ENCODE data around the gene IGSF21.

The IGSF21 gene

GRCh38 chr1:18058981-18059605, 48.5 kb upstream of the IGSF21 start:
- no peak for ATAC-seq
- no peak for TF ChIP-seq GLIS3 (CRISPR knock-in tag; IDR thresholded peaks at IDR 0.05)
- no peak for TF ChIP-seq OSR1 (CRISPR knock-in tag; IDR thresholded peaks at IDR 0.05)
- no peak for TF ChIP-seq ISL1 (CRISPR knock-in tag; IDR thresholded peaks at IDR 0.05)
- TF ChIP-seq ZFP30 (CRISPR knock-in tag; IDR thresholded peaks at IDR 0.05) = no peak
- no peak for TF ChIP-seq CSRNP3 (CRISPR knock-in tag; IDR thresholded peaks at IDR 0.05)
- no peak for TF ChIP-seq TOX (CRISPR knock-in tag; IDR thresholded peaks at IDR 0.05; ENCODE audit: borderline replicate concordance)
- no peak for TF ChIP-seq RARB (CRISPR knock-in tag; IDR thresholded peaks at IDR 0.05)
- TF ChIP-seq ESRRG (CRISPR knock-in tag; IDR thresholded peaks at IDR 0.05) = no peak
- no peak for TF ChIP-seq ZFP3 (CRISPR knock-in tag; IDR thresholded peaks at IDR 0.05)
- no peak for TF ChIP-seq CREB5 (CRISPR knock-in tag; IDR thresholded peaks at IDR 0.05; ENCODE audit: low read depth)
- no peak for TF ChIP-seq ZC3H10 (CRISPR knock-in tag; IDR thresholded peaks at IDR 0.05)
- TF ChIP-seq PPARA (CRISPR knock-in tag; IDR thresholded peaks at IDR 0.05; ENCODE audit: borderline replicate concordance) = no peak
- TF ChIP-seq ARNTL (CRISPR knock-in tag; IDR thresholded peaks at IDR 0.05; ENCODE audit: borderline replicate concordance, low read depth) = no peak
- TF ChIP-seq CSDC2 (CRISPR knock-in tag; IDR thresholded peaks at IDR 0.05) = no peak

DNA sequence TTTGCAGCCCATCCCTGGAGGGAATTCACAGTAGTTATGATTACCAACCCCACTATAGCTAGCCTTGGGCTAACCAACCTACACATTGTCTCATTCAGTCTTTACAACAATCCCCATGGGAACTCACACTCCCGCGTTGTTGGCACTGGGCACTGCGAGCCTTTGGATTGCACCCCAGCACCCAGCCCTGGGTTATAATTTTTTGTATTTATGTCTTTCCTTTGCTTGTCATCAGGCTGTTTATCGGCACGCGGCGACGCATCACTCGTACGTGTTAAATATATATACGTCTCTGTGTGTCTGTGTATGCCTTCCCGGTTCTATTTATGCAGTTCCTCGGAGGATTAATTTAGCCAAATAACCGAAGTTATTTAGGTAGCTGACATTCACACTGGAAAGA, 47.2 kb upstream of the IGSF21 start:
- TF ChIP-seq CREB5 (CRISPR knock-in tag; IDR thresholded peaks at IDR 0.05; ENCODE audit: low read depth) (no peak), CSRNP3 (CRISPR knock-in tag; IDR thresholded peaks at IDR 0.05) (no peak), BACH2 (CRISPR knock-in tag; IDR thresholded peaks at IDR 0.05; ENCODE audit: borderline replicate concordance) (no peak), ZNF565 (CRISPR knock-in tag; conservative IDR thresholded peaks at IDR 0.05; ENCODE audit: low read depth) (no peak), ARNTL (CRISPR knock-in tag; IDR thresholded peaks at IDR 0.05; ENCODE audit: borderline replicate concordance, low read depth) (no peak), TCF4 (CRISPR knock-in tag; IDR thresholded peaks at IDR 0.05; ENCODE audit: borderline replicate concordance) (no peak), CSDC2 (CRISPR knock-in tag; IDR thresholded peaks at IDR 0.05) (no peak), ZNF70 (CRISPR knock-in tag; IDR thresholded peaks at IDR 0.05) (no peak), TSHZ2 (CRISPR knock-in tag; IDR thresholded peaks at IDR 0.05) (no peak), OSR1 (CRISPR knock-in tag; IDR thresholded peaks at IDR 0.05) (no peak), SNAI2 (CRISPR knock-in tag; IDR thresholded peaks at IDR 0.05) (no peak), RARB (CRISPR knock-in tag; IDR thresholded peaks at IDR 0.05) (no peak), ZFP3 (CRISPR knock-in tag; IDR thresholded peaks at IDR 0.05) (no peak), TOX (CRISPR knock-in tag; IDR thresholded peaks at IDR 0.05; ENCODE audit: borderline replicate concordance) (no peak), POU6F1 (CRISPR knock-in tag; IDR thresholded peaks at IDR 0.05; ENCODE audit: borderline replicate concordance, low read depth) (no peak), ZNF8 (CRISPR knock-in tag; IDR thresholded peaks at IDR 0.05) (no peak), GLIS3 (CRISPR knock-in tag; IDR thresholded peaks at IDR 0.05) (no peak), ESRRG (CRISPR knock-in tag; IDR thresholded peaks at IDR 0.05) (no peak)
- TF ChIP-seq, protein P1, sequence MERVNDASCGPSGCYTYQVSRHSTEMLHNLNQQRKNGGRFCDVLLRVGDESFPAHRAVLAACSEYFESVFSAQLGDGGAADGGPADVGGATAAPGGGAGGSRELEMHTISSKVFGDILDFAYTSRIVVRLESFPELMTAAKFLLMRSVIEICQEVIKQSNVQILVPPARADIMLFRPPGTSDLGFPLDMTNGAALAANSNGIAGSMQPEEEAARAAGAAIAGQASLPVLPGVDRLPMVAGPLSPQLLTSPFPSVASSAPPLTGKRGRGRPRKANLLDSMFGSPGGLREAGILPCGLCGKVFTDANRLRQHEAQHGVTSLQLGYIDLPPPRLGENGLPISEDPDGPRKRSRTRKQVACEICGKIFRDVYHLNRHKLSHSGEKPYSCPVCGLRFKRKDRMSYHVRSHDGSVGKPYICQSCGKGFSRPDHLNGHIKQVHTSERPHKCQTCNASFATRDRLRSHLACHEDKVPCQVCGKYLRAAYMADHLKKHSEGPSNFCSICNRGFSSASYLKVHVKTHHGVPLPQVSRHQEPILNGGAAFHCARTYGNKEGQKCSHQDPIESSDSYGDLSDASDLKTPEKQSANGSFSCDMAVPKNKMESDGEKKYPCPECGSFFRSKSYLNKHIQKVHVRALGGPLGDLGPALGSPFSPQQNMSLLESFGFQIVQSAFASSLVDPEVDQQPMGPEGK (CRISPR knock-in tag; IDR thresholded peaks at IDR 0.05; ENCODE audit: borderline replicate concordance) = no peak

More for the DNA sequence above, 47.2 kb upstream of the IGSF21 start:
- no peak for ATAC-seq

Measured in SK-N-SH treated with all-trans-retinoic acid at 6 μM for 48 hours (cell line).